PC-9 (cell line): ENCODE measurements around the gene SSBP2. TPM values are rescaled to one million over a fixed set of nuclear protein-coding genes. Genes with fewer than 3 reads are reported as not detected.

Experiments
- BruUV-seq: library from RNA; stranded (reverse); fragments of 400-500 nt; replicated peaks from 2 replicates; lab custom pipeline; 2021; lab: Mats Ljungman, UMichigan
- CTCF ChIA-PET: fragments of 300-600 bp; sonication (Branson Sonifier 250); formaldehyde crosslinking; loops from one replicate; lab custom pipeline; 2022; ENCODE audit warnings: antibody characterized with exemption; lab: Charles Lee
- POLR2A ChIA-PET: fragments of 300-600 bp; sonication (Branson Sonifier 250); formaldehyde crosslinking; loops from one replicate; lab custom pipeline; 2022; ENCODE audit warnings: antibody characterized with exemption; ENCODE audit not compliant: unreplicated experiment; lab: Charles Lee
- DNase-seq, 2 experiments: peaks; one replicate each; pipeline versions ENCODE4 v3.0.0 to v3.0.0-alpha.2; 2015 to 2022; ENCODE audit warnings: mixed read lengths in 1 of 2
- H2AFZ ChIP-seq: fragments of 200-600 bp; sonication (generic); 2 replicates; pipeline ENCODE4 v1.8.1; 2017; ENCODE audit warnings: antibody characterized with exemption
- H3F3A ChIP-seq: fragments of 200-600 bp; sonication (generic); 2 replicates; pipeline ENCODE4 v1.8.1; 2017; ENCODE audit warnings: antibody characterized with exemption, mild to moderate bottlenecking, low read depth; ENCODE audit not compliant: insufficient read depth
- H3K27ac ChIP-seq: fragments of 200-600 bp; sonication (generic); 2 replicates; pipeline ENCODE4 v1.6.1; 2016; ENCODE audit warnings: mixed run types
- H3K27me3 ChIP-seq: fragments of 200-600 bp; sonication (generic); 2 replicates; pipeline ENCODE4 v1.6.1; 2016; ENCODE audit warnings: low read depth, mixed run types; ENCODE audit not compliant: insufficient read depth
- H3K36me3 ChIP-seq: fragments of 200-600 bp; sonication (generic); 2 replicates; pipeline ENCODE4 v1.6.1; 2016; ENCODE audit warnings: low read depth, mixed run types
- H3K4me1 ChIP-seq: fragments of 200-600 bp; sonication (generic); replicated peaks from 2 replicates; pipeline ENCODE4 v1.6.1; 2016; ENCODE audit warnings: mixed run types; ENCODE audit not compliant: insufficient read depth
- H3K4me2 ChIP-seq: fragments of 200-600 bp; sonication (generic); 2 replicates; pipeline ENCODE4 v1.6.1; 2017; ENCODE audit warnings: mixed run types
- H3K4me3 ChIP-seq: fragments of 200-600 bp; sonication (generic); 2 replicates; pipeline ENCODE4 v1.6.1; 2016; ENCODE audit warnings: mixed run types
- H3K79me2 ChIP-seq: fragments of 200-600 bp; sonication (generic); 2 replicates; pipeline ENCODE4 v1.6.1; 2017; ENCODE audit warnings: low read depth, mixed run types
- H3K9me2 ChIP-seq: fragments of 200-600 bp; sonication (generic); 2 replicates; pipeline ENCODE4 v1.8.1; 2017; ENCODE audit warnings: mild to moderate bottlenecking; ENCODE audit not compliant: insufficient read depth
- H3K9me3 ChIP-seq: fragments of 200-600 bp; sonication (generic); 2 replicates; pipeline ENCODE4 v1.8.1; 2016; ENCODE audit warnings: low read depth; ENCODE audit not compliant: insufficient read depth
- H4K20me1 ChIP-seq: fragments of 200-600 bp; sonication (generic); 2 replicates; pipeline ENCODE4 v1.8.1; 2017; ENCODE audit not compliant: insufficient read depth
- CTCF ChIP-seq: fragments of 200-600 bp; sonication (generic); conservative IDR thresholded peaks from 2 replicates; pipeline ENCODE4 v1.6.1; 2017; ENCODE audit warnings: mixed run types, antibody characterized with exemption, mild to moderate bottlenecking, moderate library complexity
- EZH2 ChIP-seq: fragments of 200-600 bp; sonication (generic); IDR thresholded peaks from 2 replicates; pipeline ENCODE4 v1.8.0; 2017; ENCODE audit warnings: antibody characterized with exemption, low read depth
- intact Hi-C: fragments of 100-400 bp; cut with micrococcal nuclease; formaldehyde crosslinking; loops from one replicate; pipeline ENCODE4 v1.10.0; 2022; ENCODE audit not compliant: unreplicated experiment
- total RNA-seq: library from RNA; stranded (reverse); gene quantifications from 2 replicates; pipeline ENCODE4 v1.2.3, GENCODE V29; 2021

Gene SSBP2
- total RNA-seq, 1 experiment from 2014 or later = 6.4 TPM

GRCh38 chr5:81790336-81790735, 39.4 kb upstream of the SSBP2 start:
- H3K36me3 ChIP-seq = no peaks in the 10 kb centered on the region
- H3K4me1 ChIP-seq = peaks cover 24% of the 10 kb centered on the region
- H3K79me2 ChIP-seq = no peaks in the 10 kb centered on the region
- no peaks in the 10 kb centered on the region for H3F3A ChIP-seq
- no peaks in the 10 kb centered on the region for H3K9me3 ChIP-seq
- ChIA-PET CTCF (interaction anchor here (0.7 kb wide), 1 partner anchor 33 kb away, joined by 4 read pairs; no protein-coding TSS in a partner anchor), POLR2A (no interaction called here)
- intact Hi-C loops = no loop called here
- H3K9me2 ChIP-seq = no peaks in the 10 kb centered on the region
- no peaks in the 10 kb centered on the region for H3K27me3 ChIP-seq
- no TSS peak for BruUV-seq
- no peak for TF ChIP-seq CTCF
- TF ChIP-seq EZH2 = no peak
- H4K20me1 ChIP-seq = no peaks in the 10 kb centered on the region
- no peak overlapping the region for H3K4me3 ChIP-seq
- H2AFZ ChIP-seq = no peak overlapping the region
- no peak overlapping the region for H3K4me2 ChIP-seq
- DNase-seq = no peak
- no peak overlapping the region for H3K27ac ChIP-seq

GRCh38 chr5:81789033-81789432, 38.1 kb upstream of the SSBP2 start:
- H3K4me2 ChIP-seq = peak overlapping the region; percentile 49
- no peak overlapping the region for H2AFZ ChIP-seq
- H3F3A ChIP-seq = no peaks in the 10 kb centered on the region
- ChIA-PET CTCF (interaction anchor here (0.6 kb wide), 1 partner anchor 10 kb away, joined by 4 read pairs; no protein-coding TSS in a partner anchor), POLR2A (interaction anchor here (0.6 kb wide), 1 partner anchor 63 kb away, joined by 9 read pairs; no protein-coding TSS in a partner anchor)
- no peaks in the 10 kb centered on the region for H3K79me2 ChIP-seq
- BruUV-seq = no TSS peak
- no peaks in the 10 kb centered on the region for H3K9me3 ChIP-seq
- intact Hi-C loops = no loop called here
- H3K27ac ChIP-seq = 0 out of 2 replicates have a peak overlapping the region, but pooled peaks have one; percentile 81
- H3K4me1 ChIP-seq = peaks cover 24% of the 10 kb centered on the region
- H3K27me3 ChIP-seq = no peaks in the 10 kb centered on the region
- no peak for DNase-seq
- H3K36me3 ChIP-seq = no peaks in the 10 kb centered on the region
- H3K4me3 ChIP-seq = no peak overlapping the region
- no peaks in the 10 kb centered on the region for H3K9me2 ChIP-seq
- H4K20me1 ChIP-seq = no peaks in the 10 kb centered on the region
- TF ChIP-seq EZH2 (no peak), CTCF (no peak)

- DNase-seq = no peak
- Histone ChIP-seq H3K9me3 (no peaks in the 10 kb centered on the region), H3K27ac (peak overlapping the region; percentile 81), H2AFZ (0 out of 2 replicates have a peak overlapping the region, but pooled peaks have one; percentile 61), H3K36me3 (no peaks in the 10 kb centered on the region), H3K9me2 (no peaks in the 10 kb centered on the region), H3K4me3 (no peak overlapping the region), H3K4me1 (peaks cover 24% of the 10 kb centered on the region), H3K79me2 (no peaks in the 10 kb centered on the region), H4K20me1 (no peaks in the 10 kb centered on the region), H3F3A (no peaks in the 10 kb centered on the region), H3K27me3 (no peaks in the 10 kb centered on the region), H3K4me2 (peak overlapping the region; percentile 49)
- ChIA-PET CTCF (interaction anchor here (0.6 kb wide), 2 partner anchors 10 to 22 kb away, joined by 3 to 4 read pairs; no protein-coding TSS in a partner anchor), POLR2A (interaction anchor here (0.6 kb wide), 1 partner anchor 64 kb away, joined by 9 read pairs; no protein-coding TSS in a partner anchor)
- TF ChIP-seq EZH2 (no peak), CTCF (no peak)
- intact Hi-C loops = no loop called here
- no TSS peak for BruUV-seq
These were observed 37.4 kb upstream of the SSBP2 start for GRCh38 chr5:81788329-81788728.
